ENCODE data around the gene TCHP.
A peak's percentile ranks its signal among the peaks of the same experiment; 100 is the strongest.

The TCHP gene

GRCh38 chr12:109967383-109968031 is 67.4 kb downstream of the TCHP start:
- peak in 1 of 5 experiments; percentile 55 for DNase-seq
